Stimulated activated CD8-positive, alpha-beta memory T cell treated with anti-CD3 and anti-CD28 coated beads, Interleukin-4, amount 100 ng/mL, for 48 hours (primary cell): Measurements from ENCODE around the gene TRIM38.

Experiments used
- DNase-seq: peaks from one replicate; pipeline ENCODE4 v3.0.0-alpha.2; 2020

The TRIM38 gene

DNA sequence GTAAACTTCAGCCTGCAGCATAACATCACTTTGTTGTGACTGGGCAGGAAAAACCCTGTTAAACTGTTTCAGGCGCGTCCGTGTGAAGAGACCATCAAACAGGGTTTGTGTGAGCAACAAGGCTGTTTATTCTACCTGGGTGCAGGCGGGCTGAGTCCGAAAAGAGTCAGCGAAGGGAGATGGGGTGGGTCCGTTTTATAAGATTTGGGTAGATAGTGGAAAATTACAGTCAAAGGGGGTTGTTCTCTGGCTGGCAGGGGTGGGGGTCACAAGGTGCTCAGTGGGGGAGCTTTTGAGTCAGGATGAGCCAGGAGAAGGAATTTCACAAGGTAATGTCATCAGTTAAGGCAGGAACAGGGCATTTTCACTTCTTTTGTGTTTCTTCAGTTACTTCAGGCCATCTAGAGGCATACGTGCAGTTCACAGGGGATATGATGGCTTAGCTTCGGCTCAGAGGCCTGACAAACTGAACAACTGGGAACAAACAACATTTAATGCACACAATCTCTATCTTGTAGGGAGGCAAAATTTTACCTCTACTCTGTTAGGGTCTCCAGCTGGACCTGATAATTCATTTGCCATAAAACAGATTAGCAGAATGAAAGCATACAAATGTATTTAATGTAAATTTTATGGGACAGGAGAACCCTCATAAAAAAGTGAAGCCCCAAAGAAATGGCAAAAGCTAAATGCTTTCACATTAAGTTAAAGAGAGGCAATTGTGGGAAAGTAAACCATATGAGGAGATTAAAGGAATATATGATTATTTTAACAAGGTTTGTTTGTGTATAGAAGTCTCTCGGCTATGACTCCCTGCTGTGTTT lies 66.4 kb downstream of the TRIM38 start:
- no peak for DNase-seq

DNA sequence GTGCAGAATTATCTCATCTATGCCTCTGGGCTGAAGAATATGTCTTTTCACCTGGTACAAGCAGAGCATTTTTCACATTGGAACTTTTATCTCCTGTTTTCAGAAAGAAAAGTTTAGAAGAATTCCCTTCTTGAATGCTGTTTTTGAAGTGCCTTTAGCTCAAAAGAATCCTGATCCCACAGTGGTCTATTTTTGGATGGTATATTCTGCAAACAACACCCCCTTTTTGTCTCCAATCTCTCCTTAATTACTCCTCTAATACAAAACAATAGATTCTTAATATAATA lies 66.9 kb downstream of the TRIM38 start:
- DNase-seq = no peak

DNA sequence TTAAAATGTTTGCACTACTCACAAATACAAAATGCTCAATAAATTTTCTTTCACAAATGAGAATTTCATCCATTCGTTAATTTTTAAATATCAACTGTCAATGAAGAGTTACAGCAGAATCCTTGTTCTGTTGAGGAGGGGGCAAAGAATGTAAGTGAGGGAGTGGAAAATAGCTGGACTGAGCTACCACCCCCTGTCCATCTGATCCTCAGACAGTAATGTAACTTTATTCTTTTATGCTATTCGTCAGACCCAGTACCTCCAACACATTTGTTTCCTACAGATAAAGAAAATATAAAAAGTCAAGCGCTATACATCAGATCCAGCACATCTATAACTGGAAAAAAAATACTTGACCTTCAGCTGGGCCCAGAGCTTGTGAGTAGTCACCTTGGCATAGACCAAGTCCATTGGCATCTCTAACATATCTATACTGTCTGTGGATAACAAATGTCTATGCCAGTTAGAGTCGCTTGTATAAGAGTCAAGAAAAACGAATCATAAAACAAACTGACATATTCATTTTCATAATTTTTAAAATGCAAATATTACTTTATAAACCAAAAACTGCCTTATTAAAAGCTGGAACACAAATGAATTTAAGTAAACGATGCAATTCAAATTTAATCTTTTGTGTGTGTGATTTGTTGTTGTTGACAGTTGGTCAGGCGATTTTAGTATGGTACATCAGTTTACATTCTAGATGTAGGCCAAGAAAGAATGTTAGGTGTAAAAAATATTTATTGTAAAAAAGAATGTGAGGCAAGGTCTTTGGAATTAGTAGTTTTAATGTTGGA lies 67.5 kb downstream of the TRIM38 start:
- no peak for DNase-seq

DNA sequence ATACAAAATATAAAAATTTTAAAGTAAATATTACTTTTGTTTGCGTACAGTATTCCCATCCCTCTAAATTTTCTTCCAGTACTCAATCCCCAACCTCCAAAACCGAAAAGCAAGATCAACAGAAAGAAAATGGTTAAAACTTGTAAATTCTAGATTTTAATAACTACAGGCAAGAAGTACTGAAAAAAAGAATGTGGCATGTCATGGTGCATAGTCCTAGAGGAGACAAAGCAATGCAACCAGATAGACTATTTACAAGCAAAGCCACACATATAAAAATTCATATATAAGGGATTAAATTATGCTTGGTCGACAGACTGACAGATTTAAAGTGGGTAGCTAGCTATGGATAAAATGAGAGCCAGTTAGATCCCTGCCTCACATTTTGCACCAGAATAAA lies 68.1 kb downstream of the TRIM38 start:
- DNase-seq = no peak

DNA sequence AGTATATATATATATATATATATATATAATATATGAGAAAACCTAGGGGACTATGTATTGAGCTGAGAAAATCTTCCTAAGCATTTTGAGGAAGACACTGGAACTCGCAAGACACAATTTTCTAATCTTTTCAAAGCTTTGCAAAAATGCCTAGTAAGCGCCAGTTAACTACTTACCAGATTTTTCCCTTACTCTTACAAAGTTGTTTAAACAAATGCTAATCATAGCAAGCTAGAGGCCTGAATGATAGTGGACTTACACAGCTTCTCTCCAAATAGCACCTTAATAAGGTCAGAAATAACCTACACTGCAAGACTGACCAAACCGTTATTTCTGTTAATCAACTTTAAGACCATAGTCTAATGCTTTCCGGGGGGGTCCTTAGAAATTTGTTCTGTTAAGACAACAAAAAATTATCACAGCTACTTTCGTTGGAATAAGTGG lies 68.6 kb downstream of the TRIM38 start:
- DNase-seq = no peak

DNA sequence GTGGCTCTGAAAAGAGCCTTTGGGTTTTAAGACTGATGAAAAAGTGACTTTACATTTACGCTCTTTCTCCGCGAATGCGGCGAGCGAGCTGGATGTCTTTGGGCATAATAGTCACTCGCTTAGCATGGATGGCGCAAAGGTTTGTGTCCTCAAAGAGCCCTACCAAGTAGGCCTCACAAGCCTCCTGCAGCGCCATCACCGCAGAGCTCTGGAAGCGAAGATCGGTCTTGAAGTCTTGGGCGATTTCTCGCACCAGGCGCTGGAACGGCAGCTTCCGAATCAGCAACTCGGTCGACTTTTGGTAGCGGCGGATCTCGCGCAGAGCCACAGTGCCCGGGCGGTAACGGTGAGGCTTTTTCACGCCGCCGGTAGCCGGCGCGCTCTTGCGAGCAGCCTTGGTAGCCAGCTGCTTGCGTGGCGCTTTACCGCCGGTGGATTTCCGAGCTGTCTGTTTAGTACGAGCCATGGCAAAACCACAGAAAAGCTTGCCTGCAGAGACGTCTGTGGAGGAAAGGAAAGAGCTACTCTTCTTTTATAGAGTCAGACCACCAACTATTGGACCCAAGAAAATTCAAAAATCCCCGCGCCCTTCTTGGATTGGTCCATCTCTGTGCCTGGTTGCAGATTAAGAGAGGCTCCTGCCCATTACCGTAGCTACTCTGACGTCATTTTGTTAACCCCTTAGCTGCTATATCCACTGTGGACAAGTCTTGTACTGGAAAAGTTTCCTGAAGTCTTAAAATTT lies 69.2 kb downstream of the TRIM38 start:
- peak; percentile 90 for DNase-seq

DNA sequence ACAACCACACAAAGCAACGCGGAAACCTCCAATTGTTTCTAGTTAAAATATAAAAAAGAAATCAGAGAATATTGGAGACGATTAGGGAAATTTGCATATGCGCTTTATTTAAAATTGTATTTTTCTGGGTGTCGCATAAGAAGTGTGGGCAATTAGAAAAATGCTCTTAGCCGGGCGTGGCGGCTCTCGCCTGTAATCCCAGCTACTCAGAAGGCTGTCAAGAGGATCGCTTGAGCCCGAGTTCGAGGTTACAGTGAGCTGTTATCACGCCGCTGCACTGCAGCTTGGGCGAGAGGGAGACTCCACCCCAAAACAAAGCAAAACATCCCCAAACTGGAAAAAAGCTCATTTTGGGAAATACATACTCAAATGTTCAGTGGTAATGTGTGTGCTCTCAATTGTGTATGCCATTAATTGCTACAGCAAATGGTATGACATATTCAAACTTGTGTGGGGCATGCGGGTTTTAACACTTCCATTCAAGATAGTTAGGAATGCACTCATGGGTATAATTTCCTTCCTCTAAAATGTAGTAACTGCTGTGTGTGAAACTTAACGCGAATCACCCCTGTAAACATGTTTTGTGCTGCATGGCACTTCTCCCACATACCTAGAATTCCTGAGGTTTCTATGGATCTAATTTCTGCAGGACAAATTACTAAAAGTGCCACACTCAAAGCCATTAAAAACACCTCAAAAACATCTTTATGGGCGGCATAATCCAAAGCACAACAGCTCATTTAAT lies 69.9 kb downstream of the TRIM38 start:
- DNase-seq = peak; percentile 64

DNA sequence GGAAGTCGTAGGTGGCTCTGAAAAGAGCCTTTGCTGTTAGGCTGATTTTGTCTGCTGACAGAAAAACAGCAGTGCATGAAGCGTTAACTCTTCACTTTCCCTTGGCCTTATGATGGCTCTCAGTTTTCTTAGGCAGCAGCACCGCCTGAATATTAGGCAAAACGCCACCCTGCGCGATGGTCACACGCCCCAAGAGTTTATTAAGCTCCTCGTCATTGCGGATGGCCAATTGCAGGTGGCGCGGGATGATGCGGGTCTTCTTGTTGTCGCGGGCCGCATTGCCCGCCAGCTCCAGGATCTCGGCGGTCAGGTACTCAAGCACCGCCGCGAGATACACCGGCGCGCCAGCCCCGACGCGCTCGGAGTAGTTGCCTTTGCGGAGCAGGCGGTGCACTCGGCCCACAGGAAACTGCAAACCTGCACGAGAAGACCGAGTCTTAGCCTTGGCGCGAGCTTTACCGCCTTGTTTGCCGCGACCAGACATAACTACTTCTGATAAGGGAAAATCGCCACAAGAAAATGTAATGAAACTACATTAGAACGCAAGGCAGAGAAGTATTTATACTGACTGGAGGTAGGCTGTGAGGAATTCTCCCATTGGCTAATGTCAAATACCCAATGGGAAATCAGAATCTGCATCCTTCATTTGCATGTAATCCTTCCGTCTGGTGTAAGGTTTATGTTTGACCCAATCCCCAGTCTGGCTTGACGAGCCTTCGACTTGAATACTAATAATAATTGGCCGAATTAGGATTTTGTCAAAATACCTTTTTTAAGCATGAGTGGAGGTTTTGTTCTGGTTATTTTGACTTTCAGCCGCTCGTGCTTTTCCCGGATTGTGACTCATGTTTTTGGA lies 70.7 kb downstream of the TRIM38 start:
- DNase-seq = peak; percentile 81

DNA sequence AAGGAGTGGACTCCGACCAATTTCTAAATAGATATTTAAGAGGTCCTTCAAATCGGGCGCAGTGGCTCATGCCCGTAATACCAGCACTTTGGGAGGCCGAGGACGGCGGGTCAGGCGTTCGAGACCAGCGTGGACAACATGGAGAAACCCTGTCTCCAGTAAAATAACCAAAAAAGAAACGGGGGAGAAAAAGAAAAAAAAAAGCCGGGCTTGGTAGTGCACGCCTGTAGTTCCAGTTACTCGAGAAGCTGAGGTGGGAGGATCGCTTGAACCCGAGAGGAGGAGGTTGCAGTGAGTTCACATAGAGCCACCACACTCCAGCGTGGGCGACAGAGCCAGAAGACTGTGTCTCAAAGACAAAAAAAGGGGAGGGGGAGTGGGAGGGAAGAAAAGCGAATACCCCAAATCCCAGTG lies 71.3 kb downstream of the TRIM38 start:
- DNase-seq = peak; percentile 71

DNA sequence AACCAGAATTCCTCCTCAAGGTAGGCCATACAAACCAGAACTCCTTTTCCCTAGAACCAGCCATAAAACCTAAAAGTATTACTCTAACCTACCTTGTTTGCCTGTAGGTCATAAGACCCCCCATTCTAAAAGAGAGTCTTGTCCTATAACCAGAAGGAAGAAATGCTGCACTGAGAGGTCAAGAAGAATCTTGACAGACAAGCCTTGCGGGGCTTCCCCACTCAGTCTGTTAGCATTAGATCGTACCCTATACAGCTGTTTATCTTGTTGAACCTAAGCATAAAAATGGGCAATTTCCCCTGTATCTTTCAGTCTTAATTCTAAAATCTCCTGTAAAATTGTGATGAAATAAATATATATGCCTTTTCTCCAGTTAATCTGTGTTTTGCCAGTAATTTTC lies 72.3 kb downstream of the TRIM38 start:
- no peak for DNase-seq
